A549 (cell line): ENCODE results near the gene ROS1.

Experiments
- BHLHE40 ChIP-seq: IDR thresholded peaks from 2 replicates; pipeline ENCODE4 v1.6.1; 2012; ENCODE audit warnings: low read depth, low read length, inconsistent platforms
- CBX2 ChIP-seq: fragments of 200-600 bp; sonication (generic); IDR thresholded peaks from 2 replicates; pipeline ENCODE4 v1.6.1; 2016; ENCODE audit warnings: low read depth, mild to moderate bottlenecking, borderline replicate concordance
- CTCF ChIP-seq: fragments of >200 bp; sonication (Bioruptor Twin); formaldehyde crosslinking; IDR thresholded peaks from 3 replicates; pipeline ENCODE4 v1.5.1; 2016
- E2F6 ChIP-seq: IDR thresholded peaks from 2 replicates; pipeline ENCODE4 v1.6.1; 2012; ENCODE audit warnings: low read depth, borderline replicate concordance
- HEYL ChIP-seq: fragments of 250-450 bp; sonication (Bioruptor Pico); IDR thresholded peaks from 2 replicates; pipeline ENCODE4 v1.8.0; 2021; ENCODE audit warnings: mild to moderate bottlenecking, moderate library complexity
- JUN ChIP-seq, 2 experiments: fragments of >200 bp; sonication (Bioruptor Twin); formaldehyde crosslinking; IDR thresholded peaks; 2 replicates in 1 of 2; 3 replicates in 1 of 2; pipeline ENCODE4 v1.6.1; 2016 to 2017
- KDM5A ChIP-seq: fragments of 200-600 bp; sonication (generic); IDR thresholded peaks from 2 replicates; pipeline ENCODE4 v1.6.1; 2016; ENCODE audit warnings: antibody characterized with exemption, mild to moderate bottlenecking
- PHF8 ChIP-seq: fragments of 200-600 bp; sonication (generic); IDR thresholded peaks from 2 replicates; pipeline ENCODE4 v1.6.1; 2016; ENCODE audit warnings: low read depth, mild to moderate bottlenecking, antibody characterized with exemption, moderate library complexity, borderline replicate concordance
- POLR2A ChIP-seq: IDR thresholded peaks from 2 replicates; pipeline ENCODE4 v1.6.1; 2012; ENCODE audit warnings: mild to moderate bottlenecking, low read length
- RAD21 ChIP-seq, 2 experiments: fragments of >200 bp in 1 of 2; sonication (Bioruptor Twin) in 1 of 2; formaldehyde crosslinking in 1 of 2; IDR thresholded peaks in 1 of 2; conservative IDR thresholded peaks in 1 of 2; 2 replicates in 1 of 2; 3 replicates in 1 of 2; pipeline ENCODE4 v1.6.1; 2012 to 2018; ENCODE audit warnings: inconsistent platforms in 1 of 2
- RCOR1 ChIP-seq: fragments of 150-350 bp; IDR thresholded peaks from 2 replicates; pipeline ENCODE4 v1.6.1; 2014; ENCODE audit warnings: antibody characterized with exemption, low read length, low read depth
- SMC3 ChIP-seq: fragments of >200 bp; sonication (Bioruptor Twin); formaldehyde crosslinking; IDR thresholded peaks from 3 replicates; pipeline ENCODE4 v1.6.1; 2018; ENCODE audit warnings: inconsistent platforms
- USF2 ChIP-seq: fragments of 450-650 bp; IDR thresholded peaks from 2 replicates; pipeline ENCODE4 v1.6.1; 2014; ENCODE audit warnings: antibody characterized with exemption

GRCh38 chr6:117387454-117387974 lies 38.2 kb downstream of the ROS1 start:
- TF ChIP-seq POLR2A, result no peak
- TF ChIP-seq SMC3, result no peak
- TF ChIP-seq CTCF, result no peak
- no peak for TF ChIP-seq E2F6
- TF ChIP-seq USF2, result no peak
- TF ChIP-seq HEYL (CRISPR knock-in tag), result no peak
- TF ChIP-seq RAD21 (conservative IDR thresholded peaks at IDR 0.05 in 1 of 2, IDR thresholded peaks at IDR 0.05 in 1 of 2), result no peak
- TF ChIP-seq RCOR1, result no peak
- TF ChIP-seq KDM5A, result no peak
- TF ChIP-seq BHLHE40, result no peak
- TF ChIP-seq CBX2, result no peak
- no peak for TF ChIP-seq PHF8
- TF ChIP-seq JUN (IDR thresholded peaks at IDR 0.05), result no peak
